ENCODE data around the gene LRRD1.

- TF ChIP-seq GATA3 (IDR thresholded peaks at IDR 0.05; ENCODE audit: low read depth, low read length) (no peak), GATA2 (IDR thresholded peaks at IDR 0.05; ENCODE audit: low read depth, low read length) (no peak)
These were observed 37.8 kb downstream of the LRRD1 start for GRCh38 chr7:92141161-92141560.

Data from SH-SY5Y (cell line).